Measurements from ENCODE around the gene AVP.

AVP gene

GRCh38 chr20:3109350-3110302 is 25.1 kb upstream of the AVP start:
- no peak for DNase-seq

- no peak for DNase-seq
Observed at GRCh38 chr20:3107464-3108025, 23.0 kb upstream of the AVP start.

- no peak for DNase-seq
Observed at GRCh38 chr20:3106658-3107463, 22.3 kb upstream of the AVP start.

- no peak for DNase-seq
Observed at GRCh38 chr20:3106185-3106584, 21.7 kb upstream of the AVP start.

GRCh38 chr20:3105256-3106137 is 21.0 kb upstream of the AVP start:
- DNase-seq: no peak

GRCh38 chr20:3103369-3104032 is 19.0 kb upstream of the AVP start:
- DNase-seq: no peak

GRCh38 chr20:3102575-3103368 is 18.2 kb upstream of the AVP start:
- DNase-seq: no peak

GRCh38 chr20:3101737-3102574 is 17.4 kb upstream of the AVP start:
- DNase-seq: no peak

- no peak for DNase-seq
Observed at GRCh38 chr20:3101251-3101650, 16.7 kb upstream of the AVP start.

GRCh38 chr20:3100480-3100879 is 16.0 kb upstream of the AVP start:
- no peak for DNase-seq

GRCh38 chr20:3094848-3095629 is 10.5 kb upstream of the AVP start:
- no peak for DNase-seq

GRCh38 chr20:3093861-3094361 is 9.4 kb upstream of the AVP start:
- no peak for DNase-seq

- DNase-seq: peak; percentile 15
Observed at GRCh38 chr20:3092611-3093379, 8.3 kb upstream of the AVP start.

- DNase-seq: no peak
Observed at GRCh38 chr20:3090565-3090964, 6.0 kb upstream of the AVP start.

GRCh38 chr20:3088031-3088430 is 3.5 kb upstream of the AVP start:
- DNase-seq: no peak

- DNase-seq: no peak
Observed at GRCh38 chr20:3085571-3086072, 1.1 kb upstream of the AVP start.

GRCh38 chr20:3084986-3085360 is 449 bp upstream of the AVP start:
- DNase-seq: no peak

Data from fibroblast of skin of scalp (primary cell).